ENCODE results near the gene ABCA2. TPM values are rescaled to one million over a fixed set of nuclear protein-coding genes. Genes with fewer than 3 reads are reported as not detected.

ABCA2 gene
- total and polyA plus RNA-seq, 9 of the 15 experiments (the other 6 are each of a cell fraction or from before 2014, with no cell fraction given): 0.69 to 16.3 (median 6.1) TPM; not detected in 2

GRCh38 chr9:137064027-137064879, 36.2 kb upstream of the ABCA2 start (continued):
- TF ChIP-seq HNRNPL (IDR thresholded peaks at IDR 0.05; ENCODE audit: low read depth, low read length) (peak; percentile 27; the same call in 1 of the 2 replicates), CREM (IDR thresholded peaks at IDR 0.05; ENCODE audit: low read depth) (peak; percentile 80), XRCC5 (IDR thresholded peaks at IDR 0.05; ENCODE audit: low read depth, low read length) (peak; percentile 80; the same call in 1 of the 2 replicates), SRSF1 (IDR thresholded peaks at IDR 0.05; ENCODE audit: low read depth, low read length) (no peak), ZBTB33 (CRISPR knock-in tag; IDR thresholded peaks at IDR 0.05) (0 out of 2 replicates have a peak, but pooled peaks have one; percentile 4), ZFX (CRISPR knock-in tag; IDR thresholded peaks at IDR 0.05) (no peak), MNT (conservative IDR thresholded peaks at IDR 0.05) (no peak), SUPT5H (IDR thresholded peaks at IDR 0.05) (peak; percentile 28; the same call in 1 of the 2 replicates), MYNN (IDR thresholded peaks at IDR 0.05) (0 out of 2 replicates have a peak, but pooled peaks have one; percentile 46), MYNN (CRISPR knock-in tag; IDR thresholded peaks at IDR 0.05) (no peak), FOXK2 (conservative IDR thresholded peaks at IDR 0.05 in 1 of 2, IDR thresholded peaks at IDR 0.05 in 1 of 2; ENCODE audit: low read depth in 2 of 2) (no peak), ZC3H11A (IDR thresholded peaks at IDR 0.05; ENCODE audit: low read depth, low read length) (no peak), EGR1 (conservative IDR thresholded peaks at IDR 0.05) (peak; percentile 24; the same call in 1 of the 2 replicates), MTA3 (IDR thresholded peaks at IDR 0.05; ENCODE audit: borderline replicate concordance) (0 out of 2 replicates have a peak, but pooled peaks have one; percentile 26), RAD21 (CRISPR knock-in tag; conservative IDR thresholded peaks at IDR 0.05 in 1 of 2, IDR thresholded peaks at IDR 0.05 in 1 of 2) (peak; percentile 30 to 61; a peak in 3 of 4 replicates), ZNF23 (CRISPR knock-in tag; IDR thresholded peaks at IDR 0.05) (no peak)
- TF ChIP-seq, protein P1, sequence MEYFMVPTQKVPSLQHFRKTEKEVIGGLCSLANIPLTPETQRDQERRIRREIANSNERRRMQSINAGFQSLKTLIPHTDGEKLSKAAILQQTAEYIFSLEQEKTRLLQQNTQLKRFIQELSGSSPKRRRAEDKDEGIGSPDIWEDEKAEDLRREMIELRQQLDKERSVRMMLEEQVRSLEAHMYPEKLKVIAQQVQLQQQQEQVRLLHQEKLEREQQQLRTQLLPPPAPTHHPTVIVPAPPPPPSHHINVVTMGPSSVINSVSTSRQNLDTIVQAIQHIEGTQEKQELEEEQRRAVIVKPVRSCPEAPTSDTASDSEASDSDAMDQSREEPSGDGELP (CRISPR knock-in tag; IDR thresholded peaks at IDR 0.05; ENCODE audit: borderline replicate concordance): no peak
- TF ChIP-seq, protein P2, sequence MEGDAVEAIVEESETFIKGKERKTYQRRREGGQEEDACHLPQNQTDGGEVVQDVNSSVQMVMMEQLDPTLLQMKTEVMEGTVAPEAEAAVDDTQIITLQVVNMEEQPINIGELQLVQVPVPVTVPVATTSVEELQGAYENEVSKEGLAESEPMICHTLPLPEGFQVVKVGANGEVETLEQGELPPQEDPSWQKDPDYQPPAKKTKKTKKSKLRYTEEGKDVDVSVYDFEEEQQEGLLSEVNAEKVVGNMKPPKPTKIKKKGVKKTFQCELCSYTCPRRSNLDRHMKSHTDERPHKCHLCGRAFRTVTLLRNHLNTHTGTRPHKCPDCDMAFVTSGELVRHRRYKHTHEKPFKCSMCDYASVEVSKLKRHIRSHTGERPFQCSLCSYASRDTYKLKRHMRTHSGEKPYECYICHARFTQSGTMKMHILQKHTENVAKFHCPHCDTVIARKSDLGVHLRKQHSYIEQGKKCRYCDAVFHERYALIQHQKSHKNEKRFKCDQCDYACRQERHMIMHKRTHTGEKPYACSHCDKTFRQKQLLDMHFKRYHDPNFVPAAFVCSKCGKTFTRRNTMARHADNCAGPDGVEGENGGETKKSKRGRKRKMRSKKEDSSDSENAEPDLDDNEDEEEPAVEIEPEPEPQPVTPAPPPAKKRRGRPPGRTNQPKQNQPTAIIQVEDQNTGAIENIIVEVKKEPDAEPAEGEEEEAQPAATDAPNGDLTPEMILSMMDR (IDR thresholded peaks at IDR 0.05 in 2 of 3, conservative IDR thresholded peaks at IDR 0.05 in 1 of 3; ENCODE audit: insufficient read depth in 2 of 3, low read depth in 1 of 3, low read length in 3 of 3): peak; percentile 75 to 88 (median 86)
